NCI-H1930 (cell line): ENCODE results near the gene EMILIN3.
"Not testable (repeated sequence)": the region's sequence is repeated elsewhere in the genome, so short reads cannot be mapped to it uniquely, and the experiment has no call there.

Source experiments
- DNase-seq, 2 experiments: peaks; one replicate each; lab custom pipeline; 2025; lab: John Stamatoyannopoulos, UW

Gene EMILIN3

GRCh38 chr20:41316602-41317545 is 49.7 kb downstream of the EMILIN3 start:
- peak; percentile 32 to 58 for DNase-seq

DNA sequence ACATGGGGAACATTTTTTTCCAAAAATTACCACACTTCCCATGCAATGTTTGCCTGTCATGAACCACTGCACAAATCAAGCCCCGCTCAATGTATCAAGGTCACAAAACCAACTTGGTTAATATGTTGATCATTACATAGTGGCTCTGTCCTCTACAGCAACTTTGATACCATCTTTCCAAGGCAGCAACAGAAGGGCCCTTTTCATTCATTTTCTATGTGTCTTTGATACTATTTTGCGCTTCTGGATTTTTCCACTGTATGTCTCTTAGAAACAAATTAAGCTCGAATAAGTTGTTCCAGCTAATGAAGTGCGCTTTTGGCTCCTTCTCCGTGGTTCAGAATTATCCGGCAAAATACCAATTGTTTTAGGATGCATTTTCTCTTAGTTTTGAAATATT is 50.6 kb downstream of the EMILIN3 start:
- DNase-seq, result no peak

GRCh38 chr20:41314386-41314785 is 52.2 kb downstream of the EMILIN3 start:
- no peak for DNase-seq

- not testable (repeated sequence) for DNase-seq
Measured at GRCh38 chr20:41312009-41312408, 54.6 kb downstream of the EMILIN3 start.
